Measurements from ENCODE around the gene ADAMTS6. TPM values are rescaled to one million over a fixed set of nuclear protein-coding genes. Genes with fewer than 3 reads are reported as not detected.

The ADAMTS6 gene
- total RNA-seq, 4 donors from 2014 or later: 0.23 to 3.8 (median 1.0) TPM

GRCh38 chr5:65151614-65152013 lies 330.1 kb downstream of the ADAMTS6 start:
- WGBS, 2 donors: 57 to 77% methylated on average over 5 of the region's 5 CpGs

GRCh38 chr5:65150599-65151304 lies 331.0 kb downstream of the ADAMTS6 start:
- Histone ChIP-seq H3K9me3 (no peaks in the 10 kb centered on the region), H3K4me3 (no peak overlapping the region), H3K27me3 (no peaks in the 10 kb centered on the region), H3K36me3 (no peaks in the 10 kb centered on the region), H3K27ac (no peak overlapping the region), H3K4me1 (no peaks in the 10 kb centered on the region)
- intact Hi-C loops (cut with DNase I): no loop called here
- WGBS, 2 donors: 76 to 79% methylated on average over 6 of the region's 6 CpGs
- DNase-seq: no peak
- TF ChIP-seq CTCF (IDR thresholded peaks at IDR 0.05) (no peak), POLR2A (IDR thresholded peaks at IDR 0.05) (no peak)

More at GRCh38 chr5:65151614-65152013, 330.1 kb downstream of the ADAMTS6 start:
- DNase-seq: no peak
- no peak overlapping the region for H3K27ac ChIP-seq
- no peaks in the 10 kb centered on the region for H3K9me3 ChIP-seq
- no peak for TF ChIP-seq POLR2A (IDR thresholded peaks at IDR 0.05)
- no peak for TF ChIP-seq CTCF (IDR thresholded peaks at IDR 0.05)
- no peaks in the 10 kb centered on the region for H3K36me3 ChIP-seq
- H3K27me3 ChIP-seq: no peaks in the 10 kb centered on the region
- intact Hi-C loops (cut with DNase I): no loop called here
- H3K4me3 ChIP-seq: no peak overlapping the region
- no peaks in the 10 kb centered on the region for H3K4me1 ChIP-seq

GRCh38 chr5:65149827-65150226 lies 331.9 kb downstream of the ADAMTS6 start:
- intact Hi-C loops (cut with DNase I): no loop called here
- no peak overlapping the region for H3K27ac ChIP-seq
- DNase-seq: no peak
- H3K36me3 ChIP-seq: no peaks in the 10 kb centered on the region
- no peaks in the 10 kb centered on the region for H3K27me3 ChIP-seq
- no peak overlapping the region for H3K4me3 ChIP-seq
- no peaks in the 10 kb centered on the region for H3K4me1 ChIP-seq
- H3K9me3 ChIP-seq: no peaks in the 10 kb centered on the region
- WGBS, 2 donors: 90 to 100% methylated on average over 1 to 2 of the region's 2 CpGs
- TF ChIP-seq CTCF (IDR thresholded peaks at IDR 0.05): no peak
- TF ChIP-seq POLR2A (IDR thresholded peaks at IDR 0.05): no peak

- no peaks in the 10 kb centered on the region for H3K4me1 ChIP-seq
- TF ChIP-seq POLR2A (IDR thresholded peaks at IDR 0.05): no peak
- no peak for TF ChIP-seq CTCF (IDR thresholded peaks at IDR 0.05)
- H3K27me3 ChIP-seq: no peaks in the 10 kb centered on the region
- no peak overlapping the region for H3K4me3 ChIP-seq
- H3K9me3 ChIP-seq: no peaks in the 10 kb centered on the region
- 69 to 75% methylated on average over 7 of the region's 9 CpGs for WGBS, 2 donors
- no peaks in the 10 kb centered on the region for H3K36me3 ChIP-seq
- no peak for DNase-seq
- intact Hi-C loops (cut with DNase I): no loop called here
- H3K27ac ChIP-seq: no peak overlapping the region
Measured at GRCh38 chr5:65144136-65144871, 337.4 kb downstream of the ADAMTS6 start.

GRCh38 chr5:65142511-65143011 lies 339.2 kb downstream of the ADAMTS6 start:
- no peak for TF ChIP-seq CTCF (IDR thresholded peaks at IDR 0.05)
- no peak for TF ChIP-seq POLR2A (IDR thresholded peaks at IDR 0.05)
- Histone ChIP-seq H3K27ac (no peak overlapping the region), H3K9me3 (no peaks in the 10 kb centered on the region), H3K36me3 (no peaks in the 10 kb centered on the region), H3K4me3 (no peak overlapping the region), H3K27me3 (no peaks in the 10 kb centered on the region), H3K4me1 (no peaks in the 10 kb centered on the region)
- 26 to 35% methylated on average over 3 of the region's 3 CpGs for WGBS, 2 donors
- DNase-seq: no peak
- intact Hi-C loops (cut with DNase I): no loop called here

Data from esophagus squamous epithelium (tissue), 5 donors.